ENCODE data around the gene CCSER1.
"Not testable (repeated sequence)": the region's sequence is repeated elsewhere in the genome, so short reads cannot be mapped to it uniquely, and the experiment has no call there.

The CCSER1 gene

GRCh38 chr4:90407897-90408296 lies 280.7 kb downstream of the CCSER1 start:
- H3K4me1 ChIP-seq (ENCODE audit: control insufficient read depth in 1 of 2, insufficient read depth in 2 of 2, low read length in 2 of 2); H3K27me3 ChIP-seq (ENCODE audit: low read depth, low read length); H3K36me3 ChIP-seq (ENCODE audit: control insufficient read depth in 1 of 2, insufficient read depth in 2 of 2, low read length in 2 of 2); H3K27ac ChIP-seq (ENCODE audit: low read length); H3K4me3 ChIP-seq (ENCODE audit: low read depth in 1 of 2, low read length in 2 of 2); H3K9me3 ChIP-seq (ENCODE audit: control insufficient read depth in 1 of 2, low read length in 2 of 2): not testable (repeated sequence)

GRCh38 chr4:90412786-90413185 lies 285.6 kb downstream of the CCSER1 start:
- H3K9me3 ChIP-seq (ENCODE audit: control insufficient read depth in 1 of 2, low read length in 2 of 2); H3K27ac ChIP-seq (ENCODE audit: low read length); H3K4me1 ChIP-seq (ENCODE audit: control insufficient read depth in 1 of 2, insufficient read depth in 2 of 2, low read length in 2 of 2); H3K27me3 ChIP-seq (ENCODE audit: low read depth, low read length); H3K4me3 ChIP-seq (ENCODE audit: low read depth in 1 of 2, low read length in 2 of 2); H3K36me3 ChIP-seq (ENCODE audit: control insufficient read depth in 1 of 2, insufficient read depth in 2 of 2, low read length in 2 of 2): not testable (repeated sequence)

- Histone ChIP-seq H3K36me3 (ENCODE audit: control insufficient read depth in 1 of 2, insufficient read depth in 2 of 2, low read length in 2 of 2) (no peaks in the 10 kb centered on the region), H3K4me3 (ENCODE audit: low read depth in 1 of 2, low read length in 2 of 2) (no peak overlapping the region), H3K4me1 (ENCODE audit: control insufficient read depth in 1 of 2, insufficient read depth in 2 of 2, low read length in 2 of 2) (no peaks in the 10 kb centered on the region), H3K27ac (ENCODE audit: low read length) (no peak overlapping the region), H3K27me3 (ENCODE audit: low read depth, low read length) (no peaks in the 10 kb centered on the region), H3K9me3 (ENCODE audit: control insufficient read depth in 1 of 2, low read length in 2 of 2) (no peaks in the 10 kb centered on the region)
Measured at GRCh38 chr4:90415116-90415515, 287.9 kb downstream of the CCSER1 start.

- Histone ChIP-seq H3K9me3 (ENCODE audit: control insufficient read depth in 1 of 2, low read length in 2 of 2) (no peaks in the 10 kb centered on the region), H3K36me3 (ENCODE audit: control insufficient read depth in 1 of 2, insufficient read depth in 2 of 2, low read length in 2 of 2) (no peaks in the 10 kb centered on the region), H3K4me3 (ENCODE audit: low read depth in 1 of 2, low read length in 2 of 2) (no peak overlapping the region), H3K27me3 (ENCODE audit: low read depth, low read length) (no peaks in the 10 kb centered on the region), H3K27ac (ENCODE audit: low read length) (no peak overlapping the region), H3K4me1 (ENCODE audit: control insufficient read depth in 1 of 2, insufficient read depth in 2 of 2, low read length in 2 of 2) (no peaks in the 10 kb centered on the region)
Measured at GRCh38 chr4:90419124-90419711, 292.0 kb downstream of the CCSER1 start.

DNA sequence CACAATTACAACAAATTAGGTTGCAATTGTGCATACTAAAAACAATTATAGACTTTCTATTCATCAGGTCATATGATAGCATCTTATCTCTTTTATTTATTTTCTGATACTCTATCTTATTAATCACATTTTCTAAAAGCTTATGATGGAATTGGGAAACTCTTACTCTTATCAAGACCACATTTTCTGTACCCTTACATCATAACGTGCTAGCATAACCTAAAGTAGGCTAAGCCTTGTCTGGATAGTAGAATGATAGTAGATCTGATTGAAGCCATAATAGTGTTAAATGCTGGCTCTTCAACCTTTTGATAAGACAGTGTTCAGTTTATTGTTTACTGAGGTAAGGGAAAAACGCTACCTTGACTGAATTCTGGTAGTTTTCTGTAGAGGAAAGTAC lies 294.0 kb downstream of the CCSER1 start:
- Histone ChIP-seq H3K9me3 (ENCODE audit: control insufficient read depth in 1 of 2, low read length in 2 of 2) (no peaks in the 10 kb centered on the region), H3K4me1 (ENCODE audit: control insufficient read depth in 1 of 2, insufficient read depth in 2 of 2, low read length in 2 of 2) (no peaks in the 10 kb centered on the region), H3K4me3 (ENCODE audit: low read depth in 1 of 2, low read length in 2 of 2) (no peak overlapping the region), H3K36me3 (ENCODE audit: control insufficient read depth in 1 of 2, insufficient read depth in 2 of 2, low read length in 2 of 2) (no peaks in the 10 kb centered on the region), H3K27me3 (ENCODE audit: low read depth, low read length) (no peaks in the 10 kb centered on the region), H3K27ac (ENCODE audit: low read length) (no peak overlapping the region)

DNA sequence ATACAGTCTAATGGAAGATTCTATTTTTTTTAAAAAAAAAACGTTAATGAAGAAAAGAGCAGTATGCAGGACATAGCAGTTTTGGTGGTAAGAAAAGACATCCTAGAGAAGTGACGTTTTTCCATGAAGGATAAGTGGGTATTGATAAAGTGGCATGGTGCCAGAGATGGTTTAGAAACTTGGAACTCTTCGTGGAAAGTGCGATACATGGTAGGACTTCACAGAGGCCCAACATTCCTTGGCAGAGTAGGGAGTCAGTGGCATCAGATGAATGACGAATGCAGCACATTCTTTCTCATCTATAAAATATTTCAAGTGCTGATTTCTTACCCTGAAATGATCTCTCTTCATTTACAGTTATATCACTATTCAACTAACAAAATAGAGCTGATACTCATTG lies 298.7 kb downstream of the CCSER1 start:
- Histone ChIP-seq H3K4me1 (ENCODE audit: control insufficient read depth in 1 of 2, insufficient read depth in 2 of 2, low read length in 2 of 2) (no peaks in the 10 kb centered on the region), H3K36me3 (ENCODE audit: control insufficient read depth in 1 of 2, insufficient read depth in 2 of 2, low read length in 2 of 2) (no peaks in the 10 kb centered on the region), H3K4me3 (ENCODE audit: low read depth in 1 of 2, low read length in 2 of 2) (no peak overlapping the region), H3K27me3 (ENCODE audit: low read depth, low read length) (no peaks in the 10 kb centered on the region), H3K27ac (ENCODE audit: low read length) (no peak overlapping the region), H3K9me3 (ENCODE audit: control insufficient read depth in 1 of 2, low read length in 2 of 2) (no peaks in the 10 kb centered on the region)

- H3K36me3 ChIP-seq (ENCODE audit: control insufficient read depth in 1 of 2, insufficient read depth in 2 of 2, low read length in 2 of 2), result no peaks in the 10 kb centered on the region
Measured at GRCh38 chr4:90438522-90438921, 311.3 kb downstream of the CCSER1 start.

GRCh38 chr4:90441770-90442169 lies 314.6 kb downstream of the CCSER1 start:
- no peaks in the 10 kb centered on the region for H3K9me3 ChIP-seq (ENCODE audit: control insufficient read depth in 1 of 2, low read length in 2 of 2)
- H3K4me1 ChIP-seq (ENCODE audit: control insufficient read depth in 1 of 2, insufficient read depth in 2 of 2, low read length in 2 of 2), result no peaks in the 10 kb centered on the region
- H3K4me3 ChIP-seq (ENCODE audit: low read depth in 1 of 2, low read length in 2 of 2), result no peak overlapping the region
- no peaks in the 10 kb centered on the region for H3K36me3 ChIP-seq (ENCODE audit: control insufficient read depth in 1 of 2, insufficient read depth in 2 of 2, low read length in 2 of 2)
- no peak overlapping the region for H3K27ac ChIP-seq (ENCODE audit: low read length)
- H3K27me3 ChIP-seq (ENCODE audit: low read depth, low read length), result no peaks in the 10 kb centered on the region

More at GRCh38 chr4:90438522-90438921, 311.3 kb downstream of the CCSER1 start:
- no peaks in the 10 kb centered on the region for H3K4me1 ChIP-seq (ENCODE audit: control insufficient read depth in 1 of 2, insufficient read depth in 2 of 2, low read length in 2 of 2)
- H3K4me3 ChIP-seq (ENCODE audit: low read depth in 1 of 2, low read length in 2 of 2), result no peak overlapping the region
- H3K27ac ChIP-seq (ENCODE audit: low read length), result no peak overlapping the region
- H3K9me3 ChIP-seq (ENCODE audit: control insufficient read depth in 1 of 2, low read length in 2 of 2), result no peaks in the 10 kb centered on the region
- H3K27me3 ChIP-seq (ENCODE audit: low read depth, low read length), result no peaks in the 10 kb centered on the region

GRCh38 chr4:90442619-90443018 lies 315.4 kb downstream of the CCSER1 start:
- no peak overlapping the region for H3K4me3 ChIP-seq (ENCODE audit: low read depth in 1 of 2, low read length in 2 of 2)
- no peaks in the 10 kb centered on the region for H3K4me1 ChIP-seq (ENCODE audit: control insufficient read depth in 1 of 2, insufficient read depth in 2 of 2, low read length in 2 of 2)
- H3K27me3 ChIP-seq (ENCODE audit: low read depth, low read length), result no peaks in the 10 kb centered on the region
- H3K9me3 ChIP-seq (ENCODE audit: control insufficient read depth in 1 of 2, low read length in 2 of 2), result no peaks in the 10 kb centered on the region
- no peaks in the 10 kb centered on the region for H3K36me3 ChIP-seq (ENCODE audit: control insufficient read depth in 1 of 2, insufficient read depth in 2 of 2, low read length in 2 of 2)
- H3K27ac ChIP-seq (ENCODE audit: low read length), result no peak overlapping the region

GRCh38 chr4:90443231-90443630 lies 316.0 kb downstream of the CCSER1 start:
- H3K36me3 ChIP-seq (ENCODE audit: control insufficient read depth in 1 of 2, insufficient read depth in 2 of 2, low read length in 2 of 2), result no peaks in the 10 kb centered on the region
- no peaks in the 10 kb centered on the region for H3K27me3 ChIP-seq (ENCODE audit: low read depth, low read length)
- H3K9me3 ChIP-seq (ENCODE audit: control insufficient read depth in 1 of 2, low read length in 2 of 2), result no peaks in the 10 kb centered on the region
- H3K27ac ChIP-seq (ENCODE audit: low read length), result no peak overlapping the region
- H3K4me3 ChIP-seq (ENCODE audit: low read depth in 1 of 2, low read length in 2 of 2), result no peak overlapping the region
- no peaks in the 10 kb centered on the region for H3K4me1 ChIP-seq (ENCODE audit: control insufficient read depth in 1 of 2, insufficient read depth in 2 of 2, low read length in 2 of 2)

- Histone ChIP-seq H3K9me3 (ENCODE audit: control insufficient read depth in 1 of 2, low read length in 2 of 2) (no peaks in the 10 kb centered on the region), H3K27me3 (ENCODE audit: low read depth, low read length) (no peaks in the 10 kb centered on the region), H3K36me3 (ENCODE audit: control insufficient read depth in 1 of 2, insufficient read depth in 2 of 2, low read length in 2 of 2) (no peaks in the 10 kb centered on the region), H3K4me1 (ENCODE audit: control insufficient read depth in 1 of 2, insufficient read depth in 2 of 2, low read length in 2 of 2) (no peaks in the 10 kb centered on the region), H3K27ac (ENCODE audit: low read length) (no peak overlapping the region), H3K4me3 (ENCODE audit: low read depth in 1 of 2, low read length in 2 of 2) (no peak overlapping the region)
Measured at GRCh38 chr4:90444904-90445303, 317.7 kb downstream of the CCSER1 start.

GRCh38 chr4:90445380-90445779 lies 318.2 kb downstream of the CCSER1 start:
- Histone ChIP-seq H3K4me1 (ENCODE audit: control insufficient read depth in 1 of 2, insufficient read depth in 2 of 2, low read length in 2 of 2) (no peaks in the 10 kb centered on the region), H3K36me3 (ENCODE audit: control insufficient read depth in 1 of 2, insufficient read depth in 2 of 2, low read length in 2 of 2) (no peaks in the 10 kb centered on the region), H3K4me3 (ENCODE audit: low read depth in 1 of 2, low read length in 2 of 2) (no peak overlapping the region), H3K9me3 (ENCODE audit: control insufficient read depth in 1 of 2, low read length in 2 of 2) (no peaks in the 10 kb centered on the region), H3K27me3 (ENCODE audit: low read depth, low read length) (no peaks in the 10 kb centered on the region), H3K27ac (ENCODE audit: low read length) (no peak overlapping the region)
